Stimulated activated CD4-positive, alpha-beta T cell treated with anti-CD3 and anti-CD28 coated beads, Interleukin-15, amount 100 ng/mL, for 48 hours (primary cell): ENCODE results near the gene SGO2.
"Not testable (repeated sequence)": the region's sequence is repeated elsewhere in the genome, so short reads cannot be mapped to it uniquely, and the experiment has no call there.

Source experiments
- DNase-seq, 2 donors: peaks; one replicate each; pipeline ENCODE4 v3.0.0-alpha.2; 2020; ENCODE audit warnings: low read depth in 2 of 2

SGO2 gene

DNA sequence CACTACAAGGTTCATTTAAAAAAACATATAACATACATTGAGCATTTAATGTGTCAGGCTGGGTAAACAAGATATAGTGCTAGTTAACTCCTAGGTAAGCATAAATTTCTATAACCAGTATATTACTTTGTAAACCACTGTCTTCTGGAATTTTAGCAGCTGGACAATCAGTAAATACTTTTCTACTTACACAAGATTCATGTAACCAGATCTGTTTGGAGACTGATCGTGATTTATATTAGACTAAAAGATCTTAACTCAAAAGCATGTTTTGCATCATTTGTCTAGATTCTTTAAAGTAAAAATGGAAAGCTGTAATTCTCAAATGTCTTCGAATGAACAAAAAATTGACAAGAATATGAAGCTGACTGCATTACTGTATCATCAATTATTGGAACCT lies 941 bp upstream of the SGO2 start:
- no peak for DNase-seq

DNA sequence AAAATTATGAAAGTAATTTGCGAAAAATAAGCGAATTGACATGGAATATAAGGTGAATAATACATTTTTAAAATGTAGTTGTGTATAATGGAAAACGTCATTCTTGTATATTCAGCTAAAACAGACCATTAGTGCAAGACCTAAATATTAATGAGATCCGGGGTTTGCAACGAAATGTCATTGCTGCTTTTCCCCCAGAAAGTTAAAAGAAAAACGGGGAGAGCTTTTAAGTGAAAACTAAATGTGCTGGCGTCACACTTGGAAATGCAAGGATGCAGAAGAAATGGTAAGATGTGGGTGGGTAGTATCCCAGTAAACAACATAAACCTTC lies 491 bp upstream of the SGO2 start:
- DNase-seq: no peak

DNA sequence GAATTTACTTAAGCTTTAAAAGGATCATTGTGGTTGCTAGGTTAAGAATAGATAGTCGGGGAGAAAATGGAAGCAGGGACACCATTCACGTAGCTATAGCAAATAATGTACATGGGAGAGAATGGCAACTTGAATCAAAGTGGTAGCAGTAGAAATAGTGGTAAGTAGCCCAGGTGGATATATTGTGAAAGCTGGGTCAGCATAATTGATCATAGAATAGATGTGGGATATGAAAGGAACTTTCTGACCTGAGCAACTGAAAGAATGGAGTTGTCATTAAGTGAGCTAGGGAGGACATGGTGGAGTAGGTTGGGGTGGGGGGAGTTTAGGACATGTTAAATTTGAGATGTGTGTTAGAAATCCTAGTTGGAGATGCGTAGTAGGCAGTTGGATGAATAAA lies 2.2 kb downstream of the SGO2 start:
- no peak for DNase-seq

DNA sequence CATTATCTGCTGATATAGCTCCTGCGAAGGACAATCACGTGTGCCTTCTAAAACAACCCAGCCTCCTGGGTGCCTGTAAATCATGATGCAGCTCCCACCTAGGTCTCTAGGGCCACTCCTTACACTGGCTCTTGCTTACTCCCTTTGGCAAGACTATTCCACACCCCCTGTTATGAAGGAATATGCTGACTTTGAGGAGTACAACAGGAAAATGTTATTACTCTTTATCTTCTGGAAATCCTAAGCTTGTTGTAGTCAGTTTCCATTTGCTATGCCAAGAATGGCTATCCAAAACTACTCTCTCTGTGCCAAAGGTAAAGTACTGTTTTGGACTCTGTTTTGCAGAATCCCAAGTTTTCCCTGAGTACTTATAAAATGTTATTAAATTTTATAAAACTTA lies 7.7 kb downstream of the SGO2 start:
- DNase-seq: no peak

DNA sequence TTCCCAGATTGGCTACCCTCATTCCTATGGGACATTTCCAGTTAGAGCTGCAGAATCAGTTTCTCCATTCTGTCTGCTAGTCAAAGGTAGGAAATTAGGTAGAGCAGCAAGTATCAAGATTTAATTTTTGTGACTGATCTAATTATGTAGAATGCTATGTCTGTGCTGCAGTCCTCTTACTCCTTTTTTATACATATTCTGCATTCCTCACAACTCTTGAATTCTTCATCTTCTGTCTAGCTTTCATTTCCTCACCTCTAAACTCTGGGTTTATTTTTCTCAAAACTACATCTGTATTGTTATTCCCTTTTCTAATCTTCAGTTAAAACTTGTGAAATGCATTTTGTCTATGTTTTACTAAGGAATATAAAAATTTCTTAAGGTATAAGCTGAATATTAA lies 8.6 kb downstream of the SGO2 start:
- DNase-seq: no peak

DNA sequence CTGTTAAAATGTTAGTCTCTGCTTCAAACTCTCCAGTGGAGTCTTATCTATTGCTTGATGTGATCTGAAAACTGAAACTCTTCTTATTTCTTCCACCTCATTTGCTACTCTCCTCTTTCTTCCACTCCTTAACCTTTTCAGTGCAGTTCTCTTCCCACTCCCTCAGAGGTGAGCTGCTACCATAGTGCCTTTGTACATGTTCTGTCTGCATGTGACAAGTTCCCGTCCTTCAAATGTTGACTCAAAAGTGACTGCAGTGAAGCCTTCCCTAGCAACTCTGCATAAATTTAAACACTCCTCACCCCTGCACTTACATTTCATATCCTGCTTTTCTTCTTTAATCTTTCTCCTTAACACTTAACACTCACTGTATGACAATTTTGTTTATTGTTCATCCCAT lies 12.1 kb downstream of the SGO2 start:
- DNase-seq: no peak

DNA sequence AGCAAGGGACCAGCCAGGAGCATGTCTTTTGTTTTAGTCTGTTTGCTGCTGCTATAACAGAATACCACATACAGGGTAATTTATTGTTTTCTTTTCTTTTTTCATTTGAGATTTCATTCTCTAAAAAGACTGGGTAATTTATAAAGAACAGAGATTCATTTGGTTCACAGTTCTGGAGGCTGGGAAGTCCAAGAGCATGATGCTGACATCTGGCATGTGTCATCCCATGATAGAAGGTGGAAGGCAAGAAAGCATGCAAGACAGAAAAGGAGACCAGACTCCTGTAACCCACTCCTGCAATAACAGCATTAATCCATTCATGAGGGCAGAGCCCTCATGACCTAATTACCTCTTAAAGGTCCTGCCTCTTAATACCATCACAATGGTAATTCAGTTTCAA lies 14.8 kb downstream of the SGO2 start:
- no peak for DNase-seq

DNA sequence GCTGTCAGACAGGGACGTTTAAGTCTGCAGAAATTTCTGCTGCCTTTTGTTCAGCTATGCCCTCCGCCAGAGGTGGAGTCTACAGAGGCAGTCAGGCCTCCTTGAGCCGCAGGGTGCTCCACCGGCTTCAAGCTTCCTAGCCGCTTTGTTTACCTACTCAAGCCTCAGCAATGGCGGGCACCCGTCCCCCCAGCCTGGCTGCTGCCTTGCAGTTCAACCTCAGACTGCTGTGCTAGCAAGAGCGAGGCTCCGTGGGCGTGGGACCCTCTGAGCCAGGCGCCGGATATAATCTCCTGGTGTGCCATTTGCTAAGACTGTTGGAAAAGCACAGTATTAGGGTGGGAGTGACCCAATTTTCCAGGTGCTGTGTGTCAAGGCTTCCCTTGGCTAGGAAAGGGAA lies 40.6 kb downstream of the SGO2 start:
- DNase-seq: not testable (repeated sequence)

DNA sequence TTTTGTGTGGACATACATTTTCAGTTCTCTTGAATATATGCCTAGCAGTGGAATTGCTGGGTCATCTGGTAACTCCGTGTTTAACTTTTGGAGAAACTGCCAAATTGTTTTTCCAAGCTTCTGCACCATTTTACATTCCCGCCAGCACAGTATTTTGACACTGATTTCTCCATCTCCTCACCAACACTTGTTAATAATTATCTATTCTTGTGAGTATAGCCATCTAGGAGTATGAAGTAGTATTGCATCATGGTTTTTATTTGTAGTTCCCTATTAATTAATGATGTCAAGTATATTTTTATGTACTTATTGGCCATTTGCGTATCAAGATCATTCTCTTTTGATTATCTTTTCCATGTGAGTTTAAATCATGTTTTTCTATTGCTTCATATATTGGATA lies 41.9 kb downstream of the SGO2 start:
- no peak for DNase-seq

DNA sequence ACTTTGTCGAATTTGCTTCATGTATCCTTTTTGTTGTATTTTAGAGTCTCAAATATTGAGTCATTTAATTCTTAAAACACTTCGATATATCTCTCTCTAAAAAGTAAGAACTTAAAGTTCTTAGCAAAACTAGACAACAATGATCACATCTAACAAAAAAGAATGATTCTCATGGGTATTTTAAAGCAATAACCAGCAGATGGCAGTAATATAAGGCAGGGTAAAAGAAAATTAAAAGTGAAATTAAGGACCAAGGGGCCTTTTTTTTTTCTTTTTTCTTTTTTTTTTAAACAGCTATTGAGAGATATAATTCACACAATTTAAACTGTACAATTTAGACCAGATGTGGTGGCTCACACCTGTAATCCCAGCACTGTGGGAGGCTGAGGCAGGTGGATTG lies 50.0 kb downstream of the SGO2 start:
- DNase-seq: no peak

DNA sequence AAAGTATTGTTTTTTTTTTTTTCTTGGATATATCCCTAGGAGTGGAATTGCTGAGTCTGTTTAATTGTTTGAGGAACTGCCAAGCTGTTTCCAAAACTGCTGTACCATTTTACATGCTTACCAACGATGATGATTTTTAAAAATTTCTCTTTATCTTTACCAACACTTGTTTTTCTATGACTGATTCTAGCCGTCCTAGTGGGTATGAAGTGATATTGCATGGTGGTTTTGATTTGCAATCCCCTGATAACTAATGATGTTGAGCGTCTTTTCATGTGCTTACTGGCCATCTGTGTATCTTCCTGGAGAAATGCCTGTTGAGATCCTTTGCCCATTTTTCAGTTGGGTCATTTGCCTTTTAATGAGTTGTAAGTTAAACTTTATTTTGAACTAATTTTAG lies 51.0 kb downstream of the SGO2 start:
- no peak for DNase-seq

DNA sequence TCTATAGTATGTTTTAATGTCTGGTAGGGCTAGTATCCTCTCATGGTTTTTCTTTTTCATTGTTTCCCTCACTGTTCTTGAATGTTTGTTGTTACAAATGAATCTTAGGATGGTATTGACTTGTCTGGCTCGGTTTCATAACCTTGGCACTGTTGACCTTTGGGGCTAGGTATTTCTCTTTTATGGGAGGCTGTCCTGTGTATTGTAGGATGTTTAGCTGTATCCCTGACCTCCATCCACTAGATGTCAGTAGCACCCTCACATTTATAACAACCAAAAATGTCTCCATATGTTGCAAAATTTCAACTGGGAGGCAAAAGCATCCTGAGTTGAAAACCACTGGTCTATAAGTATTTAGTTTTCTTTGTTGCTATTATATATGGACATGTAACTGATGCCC lies 52.8 kb downstream of the SGO2 start:
- DNase-seq: no peak

DNA sequence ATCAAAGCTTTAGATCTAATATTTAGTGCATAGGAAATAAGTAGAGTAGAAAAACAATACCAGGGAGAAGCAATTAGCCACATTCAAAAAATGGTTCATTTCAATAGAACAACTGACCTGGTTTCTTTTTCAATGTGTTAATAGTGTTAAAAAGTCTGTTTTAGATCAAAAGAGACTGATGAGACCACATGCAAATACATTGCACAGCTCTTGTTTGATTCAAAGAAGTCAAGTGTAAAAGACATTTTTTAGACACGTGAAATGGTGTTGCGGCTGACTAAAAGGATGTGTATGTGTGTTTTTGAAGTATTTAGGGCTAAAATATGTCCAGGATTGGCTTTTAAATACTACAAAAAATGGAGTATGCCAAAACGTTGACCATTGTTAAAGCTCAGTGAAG lies 58.6 kb downstream of the SGO2 start:
- no peak for DNase-seq

DNA sequence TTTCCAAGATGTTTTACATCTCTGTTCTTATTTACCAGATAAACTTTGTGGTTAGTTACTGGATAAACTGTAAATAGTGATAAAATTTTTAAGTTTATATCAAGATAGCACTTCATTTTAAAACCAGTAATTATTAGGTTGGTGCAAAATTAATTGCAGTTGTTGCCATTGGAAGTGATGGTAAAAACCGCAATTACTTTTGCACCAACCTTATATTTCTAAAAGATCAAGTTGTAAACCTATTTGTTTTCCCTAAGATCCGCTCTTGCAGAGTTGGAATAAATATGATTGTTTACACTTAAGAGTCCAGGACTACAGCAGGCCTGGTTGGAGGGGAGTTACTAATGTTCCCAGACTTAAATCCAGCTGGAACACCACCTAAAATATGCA lies 59.3 kb downstream of the SGO2 start:
- DNase-seq: no peak

DNA sequence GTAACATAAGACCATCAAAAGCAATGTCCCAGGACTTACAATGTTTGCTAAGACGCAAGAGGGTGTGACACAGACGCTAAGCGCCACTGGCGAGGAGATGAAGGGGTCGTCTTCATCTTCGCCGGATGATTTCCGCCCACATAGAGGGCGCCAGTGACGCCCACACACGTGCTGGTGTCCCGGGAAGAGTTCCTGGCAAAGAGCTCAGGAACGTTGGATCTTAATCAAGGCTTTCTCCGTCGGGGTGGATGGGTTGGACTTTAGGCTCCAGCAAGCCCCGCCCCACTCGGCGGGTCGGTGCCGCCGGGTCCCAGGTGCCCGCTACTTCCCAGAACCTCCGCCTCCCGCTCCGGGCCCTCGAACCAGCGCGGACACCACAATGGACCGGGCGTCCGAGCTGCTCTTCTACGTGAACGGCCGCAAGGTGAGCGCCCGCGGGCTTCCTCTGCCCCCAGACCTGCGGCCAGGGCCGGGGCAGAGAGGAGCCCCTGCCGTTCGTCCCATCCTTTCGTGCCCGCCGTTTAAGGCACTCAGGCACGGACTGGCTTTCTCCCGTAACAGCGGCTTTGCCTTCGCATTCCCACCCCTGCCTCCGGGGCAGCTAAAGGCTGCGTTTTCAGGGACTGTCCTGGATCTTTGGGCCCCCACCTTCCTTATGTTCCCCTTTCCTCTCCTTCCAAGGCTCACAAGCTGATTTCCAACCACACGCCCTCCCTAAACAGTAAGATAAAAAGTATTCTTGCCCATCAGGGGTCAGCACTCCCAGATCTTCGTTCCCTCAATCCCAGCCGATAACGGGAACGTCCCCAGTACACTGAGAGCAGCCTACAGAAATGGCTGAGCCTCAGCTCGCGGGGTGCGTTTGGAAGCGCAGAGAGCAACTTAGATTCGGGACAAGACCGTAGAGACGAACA lies 60.0 kb downstream of the SGO2 start, which contains the start of gene AOX1:
Gene AOX1 (plus strand): TSS at position 285 of the 914 bp plus-strand sequence. CDS start 95 bp downstream, at position 380.
- DNase-seq: no peak

DNA sequence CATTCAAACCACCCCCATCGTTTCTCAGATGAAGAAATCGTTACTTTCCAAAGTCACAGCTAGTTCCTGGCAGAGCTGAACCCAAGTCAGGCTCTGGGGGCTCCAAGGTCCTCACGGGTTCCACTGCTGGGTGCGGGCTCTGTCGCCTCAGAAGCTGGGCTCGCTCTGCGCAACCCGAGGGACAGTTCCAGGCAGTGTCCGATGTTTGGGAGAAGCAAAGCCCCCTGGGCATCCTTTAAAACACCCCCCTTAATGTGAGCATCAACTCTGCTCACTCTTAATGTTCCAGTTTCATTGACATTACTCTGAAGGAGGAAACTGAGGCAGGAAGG lies 60.6 kb downstream of the SGO2 start:
- no peak for DNase-seq

DNA sequence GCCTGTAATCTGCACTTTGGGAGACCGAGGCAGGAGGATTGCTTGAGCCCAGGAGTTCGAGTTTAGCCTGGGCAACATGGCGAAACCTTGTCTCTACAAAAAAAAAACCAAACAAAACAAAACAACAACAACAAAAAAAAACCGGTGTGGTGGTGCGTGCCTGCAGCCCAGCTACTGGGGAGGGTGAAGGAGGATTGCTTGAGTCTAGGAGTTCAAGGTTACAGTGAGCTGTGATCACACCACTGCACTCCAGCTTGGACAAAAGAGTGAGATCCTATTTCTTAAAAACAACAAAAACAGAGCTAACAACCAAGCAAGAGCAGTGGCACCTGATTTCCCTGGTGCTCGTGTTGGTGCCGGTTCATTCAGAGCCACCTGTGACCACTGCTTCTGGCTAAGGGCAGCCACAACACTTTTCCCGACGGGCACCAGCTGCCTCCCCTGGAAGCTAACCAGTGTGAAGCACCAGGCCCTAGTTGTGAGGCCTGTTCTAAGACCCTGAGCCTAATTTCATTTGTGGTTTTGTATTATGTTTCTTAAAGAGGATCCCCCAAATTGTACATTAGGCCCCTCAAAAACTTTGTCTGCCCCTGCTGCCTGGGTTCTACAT lies 61.1 kb downstream of the SGO2 start:
- no peak for DNase-seq

DNA sequence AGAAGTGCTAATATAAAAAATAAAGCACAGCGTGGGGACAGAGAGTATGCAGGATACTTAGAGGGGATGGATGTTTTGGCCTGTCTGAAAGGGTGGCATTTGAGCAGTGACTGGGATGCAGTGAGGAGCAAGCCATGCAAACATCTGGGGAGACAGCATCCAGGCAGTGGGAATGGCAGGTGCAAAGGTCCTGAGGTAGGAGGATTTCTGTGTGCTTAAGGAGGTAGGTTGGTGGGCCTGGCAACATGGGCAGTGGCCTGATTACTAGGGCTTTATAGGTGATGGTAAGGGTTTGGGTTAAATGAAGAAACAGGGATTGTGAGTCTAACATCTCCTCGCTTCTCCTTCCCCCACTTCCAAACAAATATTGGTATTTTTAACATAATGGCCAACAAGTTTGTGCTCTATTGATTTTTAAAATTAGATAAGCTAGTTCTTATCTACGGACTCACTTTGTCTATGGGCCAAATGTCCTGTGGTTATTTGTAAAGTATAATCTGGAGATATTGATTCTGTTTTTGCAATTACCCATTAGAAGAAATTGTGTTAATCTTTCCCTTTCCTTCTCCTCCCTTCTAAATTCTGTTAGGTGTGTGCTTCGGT lies 62.2 kb downstream of the SGO2 start:
- no peak for DNase-seq

DNA sequence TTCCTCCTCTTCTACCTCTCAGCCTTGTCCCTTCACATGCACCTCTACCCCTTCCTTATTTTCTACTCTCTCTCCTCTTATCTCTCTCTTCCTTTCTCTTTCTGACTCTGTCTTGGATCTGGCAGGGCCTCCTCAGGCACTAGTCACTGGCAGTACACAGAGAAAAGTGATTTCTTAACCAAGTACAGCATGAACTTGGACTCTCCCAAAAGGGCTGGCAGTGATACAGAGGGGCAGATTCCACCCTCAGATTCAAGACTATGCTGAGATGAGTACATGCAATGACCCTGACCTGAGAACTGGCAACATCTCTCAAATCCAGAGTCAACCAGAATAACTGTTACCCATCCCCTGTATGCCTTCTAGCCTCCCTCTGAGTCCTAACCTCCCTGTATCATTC lies 64.1 kb downstream of the SGO2 start:
- no peak for DNase-seq

DNA sequence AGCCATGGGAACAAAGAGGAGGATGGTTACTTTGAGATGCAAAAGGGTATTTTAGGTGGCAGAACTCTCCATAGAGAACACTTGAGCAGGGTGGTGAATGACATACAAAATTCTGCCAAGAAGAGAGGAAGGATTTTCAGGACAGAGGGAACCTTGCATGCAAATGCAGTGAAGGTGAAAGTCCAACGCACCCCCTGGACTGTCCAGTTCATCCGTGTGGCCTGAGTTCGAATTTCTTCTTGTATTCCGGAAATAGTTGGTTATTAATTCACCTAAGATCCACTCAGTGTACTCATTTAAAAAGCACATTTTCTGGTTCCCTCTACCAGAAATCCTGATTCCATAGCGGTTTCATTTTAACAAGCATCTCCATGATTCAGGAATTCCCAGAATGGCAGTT lies 65.3 kb downstream of the SGO2 start:
- no peak for DNase-seq

DNA sequence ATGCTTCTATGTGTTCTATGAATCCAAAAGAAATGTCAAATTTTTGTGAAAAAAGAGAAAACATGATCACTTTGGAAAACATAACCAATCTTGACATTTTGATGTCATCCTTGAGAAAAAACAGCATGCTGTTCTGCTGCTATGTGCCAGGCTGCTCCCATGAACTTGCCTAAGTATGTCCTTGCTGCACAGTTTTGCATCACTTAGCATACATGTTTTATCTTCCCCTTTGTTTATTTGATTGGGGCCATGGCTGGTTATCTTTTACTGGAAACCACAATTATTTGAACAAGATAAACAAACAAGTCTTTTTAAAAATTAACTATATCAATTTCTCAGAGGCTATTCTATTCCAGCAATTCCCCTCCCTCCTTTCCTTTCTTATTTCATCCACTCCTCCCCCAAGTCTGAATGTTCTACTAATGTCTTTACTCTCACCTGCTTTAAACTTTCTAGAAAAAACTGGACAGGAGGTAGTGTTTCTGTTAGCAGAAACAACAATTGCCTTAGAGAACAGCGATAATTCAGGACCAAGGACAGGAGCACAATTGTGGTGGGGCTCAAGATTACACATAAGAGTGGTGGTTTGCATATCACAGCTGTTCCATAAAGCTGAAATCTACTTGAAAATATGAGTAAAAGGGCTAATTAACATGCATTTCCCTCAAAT lies 66.5 kb downstream of the SGO2 start:
- DNase-seq: no peak

DNA sequence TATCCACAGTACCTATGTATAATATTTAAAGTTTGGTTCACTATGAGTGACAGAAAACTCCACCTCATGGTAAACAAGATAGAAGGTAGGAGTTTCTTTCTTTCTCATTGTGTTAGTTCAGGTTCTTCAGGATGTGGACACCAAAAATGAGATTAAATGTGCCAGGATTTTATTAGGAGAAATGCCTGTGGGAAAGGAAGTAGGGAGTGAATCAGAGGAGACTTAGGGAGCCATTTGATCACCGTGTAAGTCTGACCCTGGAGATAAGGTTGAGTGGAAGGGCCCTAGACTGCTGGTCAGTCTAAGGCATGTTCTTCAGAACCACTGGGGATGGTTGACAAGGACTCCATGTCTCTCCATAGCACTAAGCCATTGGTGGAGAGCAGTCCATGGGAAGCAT lies 67.9 kb downstream of the SGO2 start:
- DNase-seq: no peak

DNA sequence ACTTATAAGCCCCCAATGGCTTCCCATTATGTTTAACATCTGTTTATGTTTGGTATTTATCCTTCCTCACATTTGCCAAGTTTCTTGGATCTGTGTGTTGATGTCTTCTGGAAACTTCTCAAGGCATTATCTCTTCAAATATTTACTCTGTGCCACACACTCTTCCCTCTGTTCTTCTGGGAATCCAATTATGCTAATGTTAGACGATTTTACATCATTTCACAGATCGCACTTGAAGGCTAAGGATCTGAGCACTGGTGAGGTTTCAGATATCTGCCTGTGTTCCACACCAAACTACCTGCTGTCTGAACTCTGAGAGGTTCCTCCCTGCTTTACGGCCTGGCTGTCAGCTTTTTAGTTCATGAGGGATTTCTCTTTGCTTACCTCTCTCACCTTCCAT lies 69.9 kb downstream of the SGO2 start:
- DNase-seq: no peak
